Measurements from ENCODE around the gene NEU3. TPM values are rescaled to one million over a fixed set of nuclear protein-coding genes. Genes with fewer than 3 reads are reported as not detected.

Gene NEU3
- total RNA-seq, 1 experiment from 2014 or later, result 16.4 TPM

DNA sequence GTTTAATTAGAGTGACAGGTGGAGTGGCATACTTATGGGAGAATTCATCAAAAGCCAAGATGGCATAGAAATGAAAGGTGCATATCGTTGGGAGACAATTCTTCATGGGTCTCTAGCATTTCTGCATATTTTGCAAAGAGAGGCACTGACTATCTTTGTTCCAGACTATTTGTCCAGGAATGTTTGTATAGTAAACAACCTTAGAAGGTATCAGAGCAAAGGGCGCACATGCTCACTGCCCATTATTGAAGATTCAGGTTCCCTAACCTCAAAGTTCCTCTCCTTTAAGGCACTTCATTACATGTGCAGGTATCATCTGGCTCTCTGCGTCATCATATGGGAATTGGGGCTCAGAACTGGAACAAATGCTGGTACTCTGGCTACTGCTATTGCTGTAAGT lies 4.7 kb upstream of the NEU3 start:
- TF ChIP-seq ZBTB21 (CRISPR knock-in tag; IDR thresholded peaks at IDR 0.05; ENCODE audit: borderline replicate concordance), result no peak
- TF ChIP-seq, protein P1, sequence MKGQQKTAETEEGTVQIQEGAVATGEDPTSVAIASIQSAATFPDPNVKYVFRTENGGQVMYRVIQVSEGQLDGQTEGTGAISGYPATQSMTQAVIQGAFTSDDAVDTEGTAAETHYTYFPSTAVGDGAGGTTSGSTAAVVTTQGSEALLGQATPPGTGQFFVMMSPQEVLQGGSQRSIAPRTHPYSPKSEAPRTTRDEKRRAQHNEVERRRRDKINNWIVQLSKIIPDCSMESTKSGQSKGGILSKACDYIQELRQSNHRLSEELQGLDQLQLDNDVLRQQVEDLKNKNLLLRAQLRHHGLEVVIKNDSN (CRISPR knock-in tag; IDR thresholded peaks at IDR 0.05), result no peak
- TF ChIP-seq PRRX2 (CRISPR knock-in tag; IDR thresholded peaks at IDR 0.05), result no peak
- TF ChIP-seq MXD4 (CRISPR knock-in tag; IDR thresholded peaks at IDR 0.05; ENCODE audit: borderline replicate concordance), result no peak
- no peak for TF ChIP-seq HMGA2 (CRISPR knock-in tag; IDR thresholded peaks at IDR 0.05)
- no peak for TF ChIP-seq TP53 (CRISPR knock-in tag; IDR thresholded peaks at IDR 0.05)
- TF ChIP-seq, protein P2, sequence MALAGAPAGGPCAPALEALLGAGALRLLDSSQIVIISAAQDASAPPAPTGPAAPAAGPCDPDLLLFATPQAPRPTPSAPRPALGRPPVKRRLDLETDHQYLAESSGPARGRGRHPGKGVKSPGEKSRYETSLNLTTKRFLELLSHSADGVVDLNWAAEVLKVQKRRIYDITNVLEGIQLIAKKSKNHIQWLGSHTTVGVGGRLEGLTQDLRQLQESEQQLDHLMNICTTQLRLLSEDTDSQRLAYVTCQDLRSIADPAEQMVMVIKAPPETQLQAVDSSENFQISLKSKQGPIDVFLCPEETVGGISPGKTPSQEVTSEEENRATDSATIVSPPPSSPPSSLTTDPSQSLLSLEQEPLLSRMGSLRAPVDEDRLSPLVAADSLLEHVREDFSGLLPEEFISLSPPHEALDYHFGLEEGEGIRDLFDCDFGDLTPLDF (CRISPR knock-in tag; IDR thresholded peaks at IDR 0.05), result no peak
- H3K27me3 Mint-ChIP-seq (ENCODE audit: low read depth), result peaks cover 2% of the 10 kb centered on the region; the same call in 1 of the 2 replicates
- ATAC-seq (no peak), DNase-seq (ENCODE audit: low spot score) (no peak)
- H3K27ac Mint-ChIP-seq, result no peak overlapping the region
- H3K4me3 Mint-ChIP-seq, result no peak overlapping the region
- ChIA-PET POLR2A (interaction anchor here (1.3 kb wide), 1 partner anchor 12 kb away, joined by 3 read pairs; no protein-coding TSS in a partner anchor), CTCF (no interaction called here)
- H3K9me3 Mint-ChIP-seq, result no peaks in the 10 kb centered on the region
- no peaks in the 10 kb centered on the region for H3K36me3 Mint-ChIP-seq
- H3K4me1 Mint-ChIP-seq, result no peaks in the 10 kb centered on the region

DNA sequence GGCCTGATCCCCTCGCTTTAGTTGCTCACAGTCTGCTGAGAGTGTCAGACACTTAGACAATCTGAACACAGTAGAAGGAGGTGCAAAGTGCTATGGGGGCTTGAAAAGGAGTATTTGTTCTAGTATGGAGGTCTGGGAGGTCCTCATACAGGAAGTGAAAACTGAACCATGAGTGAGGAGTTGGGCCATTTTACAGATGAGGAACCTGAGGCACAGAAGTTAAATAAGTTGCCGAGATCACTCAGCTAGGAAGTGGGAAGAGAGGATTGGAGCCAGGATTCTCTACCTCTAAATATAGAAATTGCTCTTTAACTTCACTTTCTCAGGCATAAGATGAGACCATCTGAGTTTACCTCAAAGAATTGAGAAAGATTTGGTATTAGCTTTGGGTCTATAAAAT lies 4.0 kb upstream of the NEU3 start:
- H3K4me3 Mint-ChIP-seq, result no peak overlapping the region
- H3K27me3 Mint-ChIP-seq (ENCODE audit: low read depth), result peaks cover 2% of the 10 kb centered on the region; the same call in 1 of the 2 replicates
- DNase-seq (ENCODE audit: low spot score), result no peak
- H3K9me3 Mint-ChIP-seq, result no peaks in the 10 kb centered on the region
- peaks cover 5% of the 10 kb centered on the region for H3K4me1 Mint-ChIP-seq
- H3K27ac Mint-ChIP-seq, result no peak overlapping the region
- no peak for ATAC-seq
- TF ChIP-seq, protein P3, sequence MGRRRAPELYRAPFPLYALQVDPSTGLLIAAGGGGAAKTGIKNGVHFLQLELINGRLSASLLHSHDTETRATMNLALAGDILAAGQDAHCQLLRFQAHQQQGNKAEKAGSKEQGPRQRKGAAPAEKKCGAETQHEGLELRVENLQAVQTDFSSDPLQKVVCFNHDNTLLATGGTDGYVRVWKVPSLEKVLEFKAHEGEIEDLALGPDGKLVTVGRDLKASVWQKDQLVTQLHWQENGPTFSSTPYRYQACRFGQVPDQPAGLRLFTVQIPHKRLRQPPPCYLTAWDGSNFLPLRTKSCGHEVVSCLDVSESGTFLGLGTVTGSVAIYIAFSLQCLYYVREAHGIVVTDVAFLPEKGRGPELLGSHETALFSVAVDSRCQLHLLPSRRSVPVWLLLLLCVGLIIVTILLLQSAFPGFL (CRISPR knock-in tag; IDR thresholded peaks at IDR 0.05; ENCODE audit: borderline replicate concordance), result no peak
- TF ChIP-seq OVOL2 (CRISPR knock-in tag; IDR thresholded peaks at IDR 0.05; ENCODE audit: borderline replicate concordance), result no peak
- no peak for TF ChIP-seq GTF2I (CRISPR knock-in tag; conservative IDR thresholded peaks at IDR 0.05)
- no peak for TF ChIP-seq GABPB1 (CRISPR knock-in tag; IDR thresholded peaks at IDR 0.05)
- TF ChIP-seq MXD4 (CRISPR knock-in tag; IDR thresholded peaks at IDR 0.05; ENCODE audit: borderline replicate concordance), result no peak
- TF ChIP-seq, protein P4, sequence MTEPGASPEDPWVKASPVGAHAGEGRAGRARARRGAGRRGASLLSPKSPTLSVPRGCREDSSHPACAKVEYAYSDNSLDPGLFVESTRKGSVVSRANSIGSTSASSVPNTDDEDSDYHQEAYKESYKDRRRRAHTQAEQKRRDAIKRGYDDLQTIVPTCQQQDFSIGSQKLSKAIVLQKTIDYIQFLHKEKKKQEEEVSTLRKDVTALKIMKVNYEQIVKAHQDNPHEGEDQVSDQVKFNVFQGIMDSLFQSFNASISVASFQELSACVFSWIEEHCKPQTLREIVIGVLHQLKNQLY (CRISPR knock-in tag; IDR thresholded peaks at IDR 0.05), result no peak
- no peaks in the 10 kb centered on the region for H3K36me3 Mint-ChIP-seq
- ChIA-PET CTCF (no interaction called here), POLR2A (no interaction called here)

DNA sequence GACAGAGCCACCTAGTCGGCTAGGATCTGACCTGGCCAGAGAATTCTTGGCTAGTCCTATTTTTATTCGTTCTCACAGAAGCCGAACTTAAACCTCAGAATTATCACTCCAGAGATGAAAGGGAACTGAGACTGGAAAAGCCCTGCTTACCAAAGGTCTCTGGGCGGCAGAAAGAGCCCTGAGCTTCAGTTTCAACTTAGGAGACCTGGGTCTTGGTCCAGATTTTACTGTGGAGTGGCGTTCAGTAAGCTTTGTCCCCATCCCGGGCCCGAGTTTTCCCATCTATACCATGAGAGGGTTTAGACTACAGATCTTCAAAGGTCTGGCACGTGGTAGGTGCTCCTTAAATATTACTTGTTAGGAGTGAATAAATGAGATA lies 516 bp downstream of the NEU3 start:
- Mint-ChIP-seq H3K9me3 (no peaks in the 10 kb centered on the region), H3K27ac (peak overlapping the region; percentile 81), H3K4me1 (peaks cover 13% of the 10 kb centered on the region), H3K27me3 (ENCODE audit: low read depth) (peaks cover 2% of the 10 kb centered on the region; the same call in 1 of the 2 replicates), H3K4me3 (peak overlapping the region; percentile 96), H3K36me3 (0 out of 2 replicates have a peak, but pooled peaks cover 3% of the 10 kb centered on the region)
- POLR2A ChIA-PET, result interaction anchor here (1.3 kb wide), 1 partner anchor 40 kb away, joined by 8 read pairs; the partner anchor contains the start of genes SPCS2 and XRRA1
- DNase-seq (ENCODE audit: low spot score), result no peak
- no peak for ATAC-seq
- CTCF ChIA-PET, result interaction anchor here (1.0 to 2.1 kb wide), 8 partner anchors 34 to 288 kb away, joined by 3 to 9 read pairs (median 4); no protein-coding TSS in a partner anchor
- TF ChIP-seq, protein P5, sequence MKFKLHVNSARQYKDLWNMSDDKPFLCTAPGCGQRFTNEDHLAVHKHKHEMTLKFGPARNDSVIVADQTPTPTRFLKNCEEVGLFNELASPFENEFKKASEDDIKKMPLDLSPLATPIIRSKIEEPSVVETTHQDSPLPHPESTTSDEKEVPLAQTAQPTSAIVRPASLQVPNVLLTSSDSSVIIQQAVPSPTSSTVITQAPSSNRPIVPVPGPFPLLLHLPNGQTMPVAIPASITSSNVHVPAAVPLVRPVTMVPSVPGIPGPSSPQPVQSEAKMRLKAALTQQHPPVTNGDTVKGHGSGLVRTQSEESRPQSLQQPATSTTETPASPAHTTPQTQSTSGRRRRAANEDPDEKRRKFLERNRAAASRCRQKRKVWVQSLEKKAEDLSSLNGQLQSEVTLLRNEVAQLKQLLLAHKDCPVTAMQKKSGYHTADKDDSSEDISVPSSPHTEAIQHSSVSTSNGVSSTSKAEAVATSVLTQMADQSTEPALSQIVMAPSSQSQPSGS (CRISPR knock-in tag; IDR thresholded peaks at IDR 0.05; ENCODE audit: borderline replicate concordance, low read depth), result no peak
- TF ChIP-seq, protein P6, sequence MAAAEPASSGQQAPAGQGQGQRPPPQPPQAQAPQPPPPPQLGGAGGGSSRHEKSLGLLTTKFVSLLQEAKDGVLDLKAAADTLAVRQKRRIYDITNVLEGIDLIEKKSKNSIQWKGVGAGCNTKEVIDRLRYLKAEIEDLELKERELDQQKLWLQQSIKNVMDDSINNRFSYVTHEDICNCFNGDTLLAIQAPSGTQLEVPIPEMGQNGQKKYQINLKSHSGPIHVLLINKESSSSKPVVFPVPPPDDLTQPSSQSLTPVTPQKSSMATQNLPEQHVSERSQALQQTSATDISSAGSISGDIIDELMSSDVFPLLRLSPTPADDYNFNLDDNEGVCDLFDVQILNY (CRISPR knock-in tag; IDR thresholded peaks at IDR 0.05), result no peak
- TF ChIP-seq TEAD4 (CRISPR knock-in tag; IDR thresholded peaks at IDR 0.05) (no peak), ZNF263 (CRISPR knock-in tag; IDR thresholded peaks at IDR 0.05; ENCODE audit: low read depth) (no peak), CREM (CRISPR knock-in tag; IDR thresholded peaks at IDR 0.05) (no peak), PRRX2 (CRISPR knock-in tag; IDR thresholded peaks at IDR 0.05) (no peak)
- TF ChIP-seq, protein P7, sequence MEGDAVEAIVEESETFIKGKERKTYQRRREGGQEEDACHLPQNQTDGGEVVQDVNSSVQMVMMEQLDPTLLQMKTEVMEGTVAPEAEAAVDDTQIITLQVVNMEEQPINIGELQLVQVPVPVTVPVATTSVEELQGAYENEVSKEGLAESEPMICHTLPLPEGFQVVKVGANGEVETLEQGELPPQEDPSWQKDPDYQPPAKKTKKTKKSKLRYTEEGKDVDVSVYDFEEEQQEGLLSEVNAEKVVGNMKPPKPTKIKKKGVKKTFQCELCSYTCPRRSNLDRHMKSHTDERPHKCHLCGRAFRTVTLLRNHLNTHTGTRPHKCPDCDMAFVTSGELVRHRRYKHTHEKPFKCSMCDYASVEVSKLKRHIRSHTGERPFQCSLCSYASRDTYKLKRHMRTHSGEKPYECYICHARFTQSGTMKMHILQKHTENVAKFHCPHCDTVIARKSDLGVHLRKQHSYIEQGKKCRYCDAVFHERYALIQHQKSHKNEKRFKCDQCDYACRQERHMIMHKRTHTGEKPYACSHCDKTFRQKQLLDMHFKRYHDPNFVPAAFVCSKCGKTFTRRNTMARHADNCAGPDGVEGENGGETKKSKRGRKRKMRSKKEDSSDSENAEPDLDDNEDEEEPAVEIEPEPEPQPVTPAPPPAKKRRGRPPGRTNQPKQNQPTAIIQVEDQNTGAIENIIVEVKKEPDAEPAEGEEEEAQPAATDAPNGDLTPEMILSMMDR (IDR thresholded peaks at IDR 0.05), result no peak
- TF ChIP-seq, protein P8, sequence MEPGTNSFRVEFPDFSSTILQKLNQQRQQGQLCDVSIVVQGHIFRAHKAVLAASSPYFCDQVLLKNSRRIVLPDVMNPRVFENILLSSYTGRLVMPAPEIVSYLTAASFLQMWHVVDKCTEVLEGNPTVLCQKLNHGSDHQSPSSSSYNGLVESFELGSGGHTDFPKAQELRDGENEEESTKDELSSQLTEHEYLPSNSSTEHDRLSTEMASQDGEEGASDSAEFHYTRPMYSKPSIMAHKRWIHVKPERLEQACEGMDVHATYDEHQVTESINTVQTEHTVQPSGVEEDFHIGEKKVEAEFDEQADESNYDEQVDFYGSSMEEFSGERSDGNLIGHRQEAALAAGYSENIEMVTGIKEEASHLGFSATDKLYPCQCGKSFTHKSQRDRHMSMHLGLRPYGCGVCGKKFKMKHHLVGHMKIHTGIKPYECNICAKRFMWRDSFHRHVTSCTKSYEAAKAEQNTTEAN (CRISPR knock-in tag; IDR thresholded peaks at IDR 0.05), result no peak
- TF ChIP-seq, protein P9, sequence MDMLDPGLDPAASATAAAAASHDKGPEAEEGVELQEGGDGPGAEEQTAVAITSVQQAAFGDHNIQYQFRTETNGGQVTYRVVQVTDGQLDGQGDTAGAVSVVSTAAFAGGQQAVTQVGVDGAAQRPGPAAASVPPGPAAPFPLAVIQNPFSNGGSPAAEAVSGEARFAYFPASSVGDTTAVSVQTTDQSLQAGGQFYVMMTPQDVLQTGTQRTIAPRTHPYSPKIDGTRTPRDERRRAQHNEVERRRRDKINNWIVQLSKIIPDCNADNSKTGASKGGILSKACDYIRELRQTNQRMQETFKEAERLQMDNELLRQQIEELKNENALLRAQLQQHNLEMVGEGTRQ (CRISPR knock-in tag; IDR thresholded peaks at IDR 0.05), result no peak
- TF ChIP-seq, protein P10, sequence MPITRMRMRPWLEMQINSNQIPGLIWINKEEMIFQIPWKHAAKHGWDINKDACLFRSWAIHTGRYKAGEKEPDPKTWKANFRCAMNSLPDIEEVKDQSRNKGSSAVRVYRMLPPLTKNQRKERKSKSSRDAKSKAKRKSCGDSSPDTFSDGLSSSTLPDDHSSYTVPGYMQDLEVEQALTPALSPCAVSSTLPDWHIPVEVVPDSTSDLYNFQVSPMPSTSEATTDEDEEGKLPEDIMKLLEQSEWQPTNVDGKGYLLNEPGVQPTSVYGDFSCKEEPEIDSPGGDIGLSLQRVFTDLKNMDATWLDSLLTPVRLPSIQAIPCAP (CRISPR knock-in tag; IDR thresholded peaks at IDR 0.05), result no peak

Data from WTC11 (cell line).